Gastrocnemius medialis (tissue), 4 donors: ENCODE results near the gene USHBP1.

ENCODE experiments used
- CTCF ChIP-seq, 5 experiments: fragments of 450-650 bp in 3 of 5; fragments of 200-600 bp in 2 of 5; sonication (generic) in 2 of 5; IDR thresholded peaks in 4 of 5; conservative IDR thresholded peaks in 1 of 5; 1 replicate in 4 of 5; 2 replicates in 1 of 5; pipeline ENCODE4 v1.5.1; 2016 to 2019; ENCODE audit warnings: antibody characterized with exemption in 5 of 5, mild to moderate bottlenecking in 3 of 5, moderate library complexity in 3 of 5
- POLR2A ChIP-seq, 2 donors: fragments of 450-650 bp; IDR thresholded peaks; one replicate each; pipeline ENCODE4 v1.6.1; 2017; ENCODE audit warnings: antibody characterized with exemption in 2 of 2, mild to moderate bottlenecking in 2 of 2, moderate library complexity in 2 of 2

GRCh38 chr19:17229890-17230289 lies 34.7 kb downstream of the USHBP1 start:
- no peak for TF ChIP-seq CTCF (IDR thresholded peaks at IDR 0.05 in 4 of 5, conservative IDR thresholded peaks at IDR 0.05 in 1 of 5)
- TF ChIP-seq POLR2A (IDR thresholded peaks at IDR 0.05), result no peak
